Kidney epithelial cell (primary cell): ENCODE measurements around the gene ATP8B4. TPM values are rescaled to one million over a fixed set of nuclear protein-coding genes. Genes with fewer than 3 reads are reported as not detected.

ENCODE experiments used
- DNase-seq: peaks from one replicate; pipeline ENCODE4 v3.0.0-alpha.2; 2010; ENCODE audit warnings: low read depth
- H3K27me3 ChIP-seq: 2 replicates; pipeline ENCODE4 v1.6.0; 2011; ENCODE audit warnings: low read length; ENCODE audit not compliant: control insufficient read depth, insufficient read depth
- H3K36me3 ChIP-seq: 2 replicates; pipeline ENCODE4 v1.5.1; 2011; ENCODE audit warnings: low read length; ENCODE audit not compliant: control insufficient read depth, insufficient read depth
- H3K4me3 ChIP-seq: 2 replicates; pipeline ENCODE4 v1.5.1; 2011; ENCODE audit warnings: low read depth, mild to moderate bottlenecking, control low read depth, low read length
- total RNA-seq: library from RNA; depleted of rRNA; stranded (reverse); fragments of >200 nt; gene quantifications from 2 replicates; pipeline ENCODE4 v1.2.3, GENCODE V29; 2015
- TF ChIP-seq, protein P1 (sequence below): IDR thresholded peaks from 2 replicates; pipeline ENCODE4 v1.5.1; 2011; ENCODE audit warnings: mild to moderate bottlenecking, moderate library complexity, low read length, control low read depth, inconsistent platforms; ENCODE audit not compliant: insufficient read depth, poor library complexity, severe bottlenecking

ATP8B4 gene
- total RNA-seq, 1 donor from 2014 or later = 0.25 TPM

DNA sequence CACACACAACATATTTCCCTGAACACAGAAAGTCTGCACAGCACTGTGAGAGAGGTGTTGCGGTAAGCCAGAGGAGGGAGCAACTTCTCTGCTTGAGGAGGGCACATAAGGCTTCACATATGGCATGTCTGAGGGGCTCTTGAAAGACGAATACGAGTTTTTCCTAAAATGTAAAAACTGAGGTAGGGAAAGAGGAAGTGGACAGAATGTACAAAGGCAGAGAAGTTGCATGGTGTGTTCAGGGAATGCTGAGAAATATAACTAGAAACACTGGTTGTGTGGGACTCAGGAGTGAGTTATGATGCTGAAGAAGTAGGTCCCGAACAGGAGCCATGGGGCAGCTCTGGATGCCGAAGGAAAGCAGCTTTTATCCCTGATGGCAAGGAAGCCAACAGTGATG lies 22.8 kb upstream of the ATP8B4 start:
- DNase-seq = no peak
- H3K27me3 ChIP-seq = no peaks in the 10 kb centered on the region
- H3K36me3 ChIP-seq = no peaks in the 10 kb centered on the region
- TF ChIP-seq, protein P1, sequence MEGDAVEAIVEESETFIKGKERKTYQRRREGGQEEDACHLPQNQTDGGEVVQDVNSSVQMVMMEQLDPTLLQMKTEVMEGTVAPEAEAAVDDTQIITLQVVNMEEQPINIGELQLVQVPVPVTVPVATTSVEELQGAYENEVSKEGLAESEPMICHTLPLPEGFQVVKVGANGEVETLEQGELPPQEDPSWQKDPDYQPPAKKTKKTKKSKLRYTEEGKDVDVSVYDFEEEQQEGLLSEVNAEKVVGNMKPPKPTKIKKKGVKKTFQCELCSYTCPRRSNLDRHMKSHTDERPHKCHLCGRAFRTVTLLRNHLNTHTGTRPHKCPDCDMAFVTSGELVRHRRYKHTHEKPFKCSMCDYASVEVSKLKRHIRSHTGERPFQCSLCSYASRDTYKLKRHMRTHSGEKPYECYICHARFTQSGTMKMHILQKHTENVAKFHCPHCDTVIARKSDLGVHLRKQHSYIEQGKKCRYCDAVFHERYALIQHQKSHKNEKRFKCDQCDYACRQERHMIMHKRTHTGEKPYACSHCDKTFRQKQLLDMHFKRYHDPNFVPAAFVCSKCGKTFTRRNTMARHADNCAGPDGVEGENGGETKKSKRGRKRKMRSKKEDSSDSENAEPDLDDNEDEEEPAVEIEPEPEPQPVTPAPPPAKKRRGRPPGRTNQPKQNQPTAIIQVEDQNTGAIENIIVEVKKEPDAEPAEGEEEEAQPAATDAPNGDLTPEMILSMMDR = no peak
- no peak overlapping the region for H3K4me3 ChIP-seq

DNA sequence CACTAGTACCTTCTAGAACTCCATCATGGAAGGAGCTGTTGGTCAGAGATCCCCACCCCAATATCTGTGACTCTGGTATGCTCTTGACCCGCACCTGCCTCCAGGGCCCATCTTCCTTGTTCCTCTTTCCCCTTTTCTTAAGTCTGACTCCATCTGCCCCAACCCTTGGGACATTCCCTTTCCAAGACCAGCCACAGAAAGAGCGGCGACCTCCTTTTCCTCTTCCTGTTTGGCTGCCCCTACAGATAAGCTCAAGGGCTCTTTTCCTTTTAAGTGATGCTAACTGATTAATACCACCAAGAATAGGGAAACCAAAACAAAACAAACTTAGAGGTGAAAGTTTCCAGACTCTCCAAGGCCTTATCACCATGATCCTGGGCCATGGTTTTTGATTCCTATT lies 21.9 kb upstream of the ATP8B4 start:
- Histone ChIP-seq H3K27me3 (no peaks in the 10 kb centered on the region), H3K36me3 (no peaks in the 10 kb centered on the region), H3K4me3 (no peak overlapping the region)
- TF ChIP-seq, protein P1 = no peak
- no peak for DNase-seq

DNA sequence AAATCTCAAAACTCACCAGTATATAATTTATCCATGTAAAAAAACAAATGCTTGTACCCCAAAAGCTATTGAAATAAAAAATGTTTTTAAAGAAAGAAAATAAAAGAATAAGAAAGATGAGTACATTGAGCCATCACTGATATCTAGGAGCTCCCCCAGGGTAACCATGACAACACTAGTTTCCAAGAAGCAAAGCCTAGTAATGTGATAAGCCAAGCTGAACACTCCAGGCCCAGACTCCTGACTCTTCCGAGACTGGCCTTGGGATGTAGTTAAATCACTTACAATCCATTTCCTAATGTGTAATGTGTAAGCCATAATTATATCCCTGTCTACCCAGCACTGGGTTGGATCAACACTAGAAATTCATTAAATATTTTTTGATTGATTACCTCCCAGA lies 21.1 kb upstream of the ATP8B4 start:
- no peak overlapping the region for H3K4me3 ChIP-seq
- TF ChIP-seq, protein P1 = no peak
- no peaks in the 10 kb centered on the region for H3K36me3 ChIP-seq
- DNase-seq = no peak
- no peaks in the 10 kb centered on the region for H3K27me3 ChIP-seq

DNA sequence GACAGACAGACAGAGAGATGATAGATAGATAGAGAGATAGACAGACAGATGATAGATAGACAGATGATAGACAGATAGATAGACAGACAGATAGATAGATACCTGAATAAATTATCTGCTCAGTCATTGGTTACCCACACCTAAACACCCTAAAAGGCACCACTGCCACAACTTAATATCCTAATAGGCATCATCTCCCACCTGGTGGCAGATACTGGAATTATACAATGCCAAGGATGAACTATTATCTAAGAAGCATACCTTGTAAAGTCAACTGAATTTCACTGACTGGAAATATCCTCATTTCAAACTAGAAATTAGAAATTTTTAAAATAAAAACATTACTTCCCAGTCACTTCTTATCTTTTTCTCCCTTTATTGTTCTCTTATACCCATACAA lies 19.4 kb upstream of the ATP8B4 start:
- no peak for DNase-seq
- H3K4me3 ChIP-seq = no peak overlapping the region

DNA sequence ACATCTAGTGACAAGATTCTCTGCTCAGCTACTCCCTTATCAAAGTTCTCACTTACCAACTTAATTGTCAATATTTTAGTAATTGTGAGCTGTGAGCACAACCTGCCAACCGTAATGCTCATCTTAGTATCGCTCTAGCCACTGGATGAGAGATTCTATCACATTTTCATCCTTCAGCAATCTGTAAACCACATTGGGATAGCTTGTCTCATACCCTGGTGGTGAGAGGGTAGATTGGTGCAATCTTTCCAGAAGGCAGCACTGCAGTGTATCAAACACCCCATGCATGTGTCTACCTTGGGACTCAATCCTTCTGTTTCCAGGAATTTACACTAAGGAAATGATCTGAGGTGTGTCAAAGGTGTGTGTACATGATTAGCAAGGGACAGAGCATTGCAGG lies 18.9 kb upstream of the ATP8B4 start:
- Histone ChIP-seq H3K36me3 (no peaks in the 10 kb centered on the region), H3K4me3 (no peak overlapping the region), H3K27me3 (no peaks in the 10 kb centered on the region)
- DNase-seq = no peak
- TF ChIP-seq, protein P1 = no peak

More for the DNA sequence above, 19.4 kb upstream of the ATP8B4 start:
- Histone ChIP-seq H3K27me3 (no peaks in the 10 kb centered on the region), H3K36me3 (no peaks in the 10 kb centered on the region)
- TF ChIP-seq, protein P1 = no peak

DNA sequence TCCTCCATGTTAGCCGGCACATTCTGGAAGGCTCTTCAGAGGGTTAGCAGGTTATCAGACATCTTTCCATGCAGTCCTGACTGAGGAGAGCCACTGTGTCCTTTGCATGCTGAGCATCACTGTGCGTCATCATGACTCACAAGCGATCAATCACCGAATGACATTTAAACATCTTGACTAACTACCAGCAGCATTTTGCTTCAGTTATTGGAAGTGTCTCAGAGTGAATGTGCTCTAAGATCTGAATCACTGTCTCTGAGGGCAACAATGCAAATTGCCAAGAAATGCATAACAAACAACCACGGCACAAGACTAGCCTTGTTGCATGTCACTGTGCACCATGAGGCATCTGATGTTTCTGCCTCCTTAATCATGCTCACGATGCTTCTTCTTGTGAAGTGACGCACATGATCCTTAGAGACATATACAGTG lies 18.3 kb upstream of the ATP8B4 start:
- Histone ChIP-seq H3K27me3 (no peaks in the 10 kb centered on the region), H3K4me3 (no peak overlapping the region), H3K36me3 (no peaks in the 10 kb centered on the region)
- peak; percentile 56 for DNase-seq
- TF ChIP-seq, protein P1 = no peak
